B cell (primary cell): Measurements from ENCODE around the gene CLIP4. TPM values are rescaled to one million over a fixed set of nuclear protein-coding genes. Genes with fewer than 3 reads are reported as not detected.

Experiments used
- ATAC-seq: fragments of 200-7000 bp; cut with Tn5 transposase; one replicate; pipeline ENCODE4 v1.10.0; 2021; ENCODE audit warnings: low read depth, mild to moderate bottlenecking, moderate number of reproducible peaks, moderate library complexity
- CTCF ChIA-PET: fragments of 350-600 bp; sonication (Branson Sonifier 250); formaldehyde crosslinking; loops from one replicate; lab custom pipeline; 2021; ENCODE audit warnings: antibody characterized with exemption, inconsistent platforms; lab: Charles Lee
- POLR2A ChIA-PET: fragments of 350-600 bp; sonication (Branson Sonifier 250); formaldehyde crosslinking; loops from one replicate; lab custom pipeline; 2021; ENCODE audit warnings: antibody characterized with exemption; lab: Charles Lee
- DNase-seq: peaks from one replicate; pipeline ENCODE4 v3.0.0; 2013
- H2AFZ ChIP-seq: 2 replicates; pipeline ENCODE4 v1.6.1; 2012; ENCODE audit warnings: mild to moderate bottlenecking, low read depth, low read length; ENCODE audit not compliant: insufficient read depth, poor library complexity, severe bottlenecking
- H3K27ac ChIP-seq, 2 donors: 1 replicate in 1 of 2; 2 replicates in 1 of 2; pipeline ENCODE4 v1.5.1; 2012 to 2013; ENCODE audit warnings: low read length in 2 of 2, mild to moderate bottlenecking in 2 of 2, moderate library complexity in 1 of 2
- H3K27me3 ChIP-seq, 4 experiments: fragments of 200-600 bp in 1 of 4; sonication (generic) in 1 of 4; replicated peaks in 1 of 4; 1 replicate in 2 of 4; 2 replicates in 2 of 4; pipeline versions ENCODE4 v1.6.1 to v1.7.0; 2013 to 2016; ENCODE audit warnings: low read length in 3 of 4, mild to moderate bottlenecking in 2 of 4, mixed read lengths in 1 of 4, moderate library complexity in 1 of 4; ENCODE audit not compliant: insufficient read depth in 4 of 4, control insufficient read depth in 3 of 4; ENCODE audit errors: control extremely low read depth in 1 of 4
- H3K36me3 ChIP-seq, 2 experiments: replicated peaks in 1 of 2; 1 replicate in 1 of 2; 2 replicates in 1 of 2; pipeline versions ENCODE4 v1.6.1 to v1.7.1; 2013; ENCODE audit warnings: low read length in 1 of 2; ENCODE audit not compliant: insufficient read depth in 2 of 2, control insufficient read depth in 1 of 2; ENCODE audit errors: control extremely low read depth in 1 of 2, extremely low read depth in 1 of 2
- H3K4me1 ChIP-seq, 2 donors: fragments of 200-600 bp in 1 of 2; sonication (generic) in 1 of 2; 1 replicate in 1 of 2; 2 replicates in 1 of 2; pipeline versions ENCODE4 v1.5.1 to v1.6.1; 2013 to 2017; ENCODE audit warnings: low read length in 2 of 2; ENCODE audit not compliant: control insufficient read depth in 2 of 2, insufficient read depth in 2 of 2
- H3K4me2 ChIP-seq: replicated peaks from 2 replicates; pipeline ENCODE3; 2012; ENCODE audit warnings: mild to moderate bottlenecking, low read depth, low read length; ENCODE audit not compliant: poor library complexity, severe bottlenecking
- H3K4me3 ChIP-seq, 5 experiments: fragments of 200-600 bp in 1 of 5; sonication (generic) in 1 of 5; 1 replicate in 3 of 5; 2 replicates in 2 of 5; pipeline versions ENCODE4 v1.5.1 to v1.7.0; 2011 to 2016; ENCODE audit warnings: low read length in 4 of 5, mild to moderate bottlenecking in 4 of 5, low read depth in 2 of 5, control low read depth in 1 of 5, moderate library complexity in 1 of 5; ENCODE audit not compliant: insufficient read depth in 1 of 5; ENCODE audit errors: control extremely low read depth in 1 of 5, extremely low read depth in 1 of 5
- H3K79me2 ChIP-seq: fragments of 200-600 bp; sonication (generic); one replicate; pipeline ENCODE4 v1.6.0; 2016; ENCODE audit warnings: low read length; ENCODE audit not compliant: control insufficient read depth, insufficient read depth
- H3K9ac ChIP-seq: fragments of 200-600 bp; sonication (generic); 2 replicates; pipeline ENCODE4 v1.6.1; 2017; ENCODE audit warnings: mild to moderate bottlenecking, low read length, moderate library complexity
- H3K9me3 ChIP-seq, 3 donors: one replicate each; pipeline versions ENCODE4 v1.6.1 to v1.7.1; 2013; ENCODE audit warnings: low read length in 2 of 3; ENCODE audit not compliant: control insufficient read depth in 2 of 3, insufficient read depth in 1 of 3; ENCODE audit errors: control extremely low read depth in 1 of 3
- H4K20me1 ChIP-seq: 2 replicates; pipeline ENCODE4 v1.6.0; 2012; ENCODE audit warnings: mild to moderate bottlenecking, low read length; ENCODE audit not compliant: insufficient read depth, control insufficient read depth, poor library complexity, severe bottlenecking
- H3K27ac Mint-ChIP-seq: one replicate; pipeline ENCODE4 v1.8.0; 2021; ENCODE audit warnings: mixed read lengths
- H3K27me3 Mint-ChIP-seq: one replicate; pipeline ENCODE4 v1.8.0; 2021; ENCODE audit warnings: mixed read lengths
- H3K4me1 Mint-ChIP-seq: one replicate; pipeline ENCODE4 v1.8.0; 2021; ENCODE audit warnings: mixed read lengths
- H3K4me3 Mint-ChIP-seq: one replicate; pipeline ENCODE4 v1.8.0; 2021; ENCODE audit warnings: mixed read lengths
- H3K9me3 Mint-ChIP-seq: one replicate; pipeline ENCODE4 v1.8.0; 2022; ENCODE audit warnings: mixed read lengths; ENCODE audit not compliant: insufficient read depth
- EZH2 ChIP-seq: IDR thresholded peaks from 2 replicates; pipeline ENCODE4 v1.6.1; 2012; ENCODE audit warnings: borderline replicate concordance, low read depth, mild to moderate bottlenecking, moderate library complexity, low read length; ENCODE audit not compliant: insufficient read depth, poor library complexity, severe bottlenecking
- WGBS: methylation state at CpG from one replicate; pipeline ENCODE4 v1.1.5; 2013; ENCODE audit warnings: missing lambda C conversion rate; ENCODE audit not compliant: insufficient coverage; 5-methylcytosine and 5-hydroxymethylcytosine counted together
- intact Hi-C: fragments of 100-400 bp; cut with micrococcal nuclease; formaldehyde crosslinking; loops from one replicate; pipeline ENCODE4 v1.10.0; 2022
- polyA plus RNA-seq: library from polyadenylated mRNA; depleted of rRNA; stranded (reverse); fragments of >200 nt; gene quantifications from 2 replicates; pipeline ENCODE4 v1.2.3, GENCODE V29; 2012
- total RNA-seq, 2 donors: library from RNA; stranded (reverse); fragments of 120-200 nt in 1 of 2; gene quantifications; 1 replicate in 1 of 2; 2 replicates in 1 of 2; pipeline versions ENCODE4 v1.2.3 to v1.2.4, GENCODE V29; 2013 to 2022
- TF ChIP-seq, protein P1 (sequence below): fragments of 200-600 bp; IDR thresholded peaks from one replicate; pipeline ENCODE4 v1.8.0; 2022; ENCODE audit warnings: antibody characterized with exemption, mild to moderate bottlenecking

CLIP4 gene
- total and polyA plus RNA-seq, 2 donors (not counting 1 experiment from before 2014, with no cell fraction given): 4.0 to 20.8 TPM

- Mint-ChIP-seq H3K27ac (no peak overlapping the region), H3K27me3 (no peaks in the 10 kb centered on the region), H3K9me3 (no peaks in the 10 kb centered on the region), H3K4me1 (peaks cover 3% of the 10 kb centered on the region), H3K4me3 (no peak overlapping the region)
- Histone ChIP-seq H4K20me1 (no peaks in the 10 kb centered on the region), H2AFZ (no peak overlapping the region), H3K36me3 (no peaks in the 10 kb centered on the region), H3K27ac (no peak overlapping the region), H3K4me3 (no peak overlapping the region), H3K9ac (no peak overlapping the region), H3K27me3 (no peaks in the 10 kb centered on the region), H3K4me2 (no peak overlapping the region), H3K9me3 (no peaks in the 10 kb centered on the region), H3K4me1 (no peaks in the 10 kb centered on the region), H3K79me2 (no peaks in the 10 kb centered on the region)
- no peak for DNase-seq
- ChIA-PET CTCF (no interaction called here), POLR2A (no interaction called here)
- ATAC-seq: no peak
- intact Hi-C loops: no loop called here
- no CpG with 5 or more reads among the region's 5 CpGs for WGBS
- TF ChIP-seq EZH2: no peak
- TF ChIP-seq, protein P1, sequence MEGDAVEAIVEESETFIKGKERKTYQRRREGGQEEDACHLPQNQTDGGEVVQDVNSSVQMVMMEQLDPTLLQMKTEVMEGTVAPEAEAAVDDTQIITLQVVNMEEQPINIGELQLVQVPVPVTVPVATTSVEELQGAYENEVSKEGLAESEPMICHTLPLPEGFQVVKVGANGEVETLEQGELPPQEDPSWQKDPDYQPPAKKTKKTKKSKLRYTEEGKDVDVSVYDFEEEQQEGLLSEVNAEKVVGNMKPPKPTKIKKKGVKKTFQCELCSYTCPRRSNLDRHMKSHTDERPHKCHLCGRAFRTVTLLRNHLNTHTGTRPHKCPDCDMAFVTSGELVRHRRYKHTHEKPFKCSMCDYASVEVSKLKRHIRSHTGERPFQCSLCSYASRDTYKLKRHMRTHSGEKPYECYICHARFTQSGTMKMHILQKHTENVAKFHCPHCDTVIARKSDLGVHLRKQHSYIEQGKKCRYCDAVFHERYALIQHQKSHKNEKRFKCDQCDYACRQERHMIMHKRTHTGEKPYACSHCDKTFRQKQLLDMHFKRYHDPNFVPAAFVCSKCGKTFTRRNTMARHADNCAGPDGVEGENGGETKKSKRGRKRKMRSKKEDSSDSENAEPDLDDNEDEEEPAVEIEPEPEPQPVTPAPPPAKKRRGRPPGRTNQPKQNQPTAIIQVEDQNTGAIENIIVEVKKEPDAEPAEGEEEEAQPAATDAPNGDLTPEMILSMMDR: no peak
These were observed 49.1 kb downstream of the CLIP4 start for GRCh38 chr2:29164091-29164846.

DNA sequence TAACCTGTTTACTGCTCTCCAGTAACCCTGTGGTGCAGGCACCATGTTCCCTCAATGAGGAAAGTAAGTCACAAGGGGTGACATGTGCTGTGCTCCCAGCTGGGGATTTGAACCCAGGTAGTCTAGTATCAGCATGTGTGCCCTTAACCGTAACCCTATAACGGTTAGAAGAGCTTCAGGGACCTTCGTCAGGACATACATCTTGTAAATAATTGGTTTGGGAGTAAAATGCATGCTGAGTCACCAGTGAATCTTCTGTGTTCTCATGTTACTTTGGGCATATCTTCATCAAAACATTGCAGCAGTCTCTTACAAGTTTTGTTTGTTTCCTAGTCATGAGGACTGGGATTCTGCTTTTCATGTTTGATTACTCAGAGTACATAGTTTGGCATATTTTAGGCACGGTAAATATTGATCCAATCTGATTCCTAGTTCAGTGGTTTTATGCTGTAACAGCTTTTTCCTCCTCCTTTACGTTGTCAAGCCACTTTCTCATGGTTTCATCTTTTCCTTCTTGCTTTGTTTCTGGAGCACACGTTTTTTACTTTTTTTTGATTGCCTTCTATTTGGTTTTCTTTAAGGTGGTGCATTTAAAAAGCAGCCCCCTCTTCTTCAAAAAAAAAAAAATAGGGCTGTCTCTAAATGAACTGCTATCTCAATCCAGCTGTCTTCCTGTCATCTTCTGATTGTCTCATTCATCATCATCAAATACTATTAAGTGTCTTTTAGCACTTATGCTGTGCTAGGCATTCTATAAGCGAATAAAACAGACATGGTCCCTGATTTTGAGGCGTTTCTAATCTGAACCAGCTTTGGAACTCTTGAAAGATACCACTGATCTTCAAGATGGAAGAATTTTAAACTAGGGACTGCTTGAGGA, 50.4 kb downstream of the CLIP4 start:
- Histone ChIP-seq H3K4me3 (no peak overlapping the region), H2AFZ (no peak overlapping the region), H3K79me2 (no peaks in the 10 kb centered on the region), H3K9me3 (no peaks in the 10 kb centered on the region), H3K27me3 (no peaks in the 10 kb centered on the region), H3K27ac (no peak overlapping the region), H3K4me2 (no peak overlapping the region), H3K36me3 (no peaks in the 10 kb centered on the region), H3K4me1 (no peaks in the 10 kb centered on the region), H3K9ac (no peak overlapping the region), H4K20me1 (no peaks in the 10 kb centered on the region)
- ChIA-PET CTCF (no interaction called here), POLR2A (no interaction called here)
- TF ChIP-seq, protein P1: no peak
- no peak for TF ChIP-seq EZH2
- Mint-ChIP-seq H3K27ac (no peak overlapping the region), H3K27me3 (no peaks in the 10 kb centered on the region), H3K9me3 (no peaks in the 10 kb centered on the region), H3K4me3 (no peak overlapping the region), H3K4me1 (peaks cover 3% of the 10 kb centered on the region)
- no peak for DNase-seq
- 91% methylated on average over 4 of the region's 8 CpGs for WGBS
- no peak for ATAC-seq
- intact Hi-C loops: no loop called here
